ENCODE measurements around the gene UBTD2.

The UBTD2 gene

DNA sequence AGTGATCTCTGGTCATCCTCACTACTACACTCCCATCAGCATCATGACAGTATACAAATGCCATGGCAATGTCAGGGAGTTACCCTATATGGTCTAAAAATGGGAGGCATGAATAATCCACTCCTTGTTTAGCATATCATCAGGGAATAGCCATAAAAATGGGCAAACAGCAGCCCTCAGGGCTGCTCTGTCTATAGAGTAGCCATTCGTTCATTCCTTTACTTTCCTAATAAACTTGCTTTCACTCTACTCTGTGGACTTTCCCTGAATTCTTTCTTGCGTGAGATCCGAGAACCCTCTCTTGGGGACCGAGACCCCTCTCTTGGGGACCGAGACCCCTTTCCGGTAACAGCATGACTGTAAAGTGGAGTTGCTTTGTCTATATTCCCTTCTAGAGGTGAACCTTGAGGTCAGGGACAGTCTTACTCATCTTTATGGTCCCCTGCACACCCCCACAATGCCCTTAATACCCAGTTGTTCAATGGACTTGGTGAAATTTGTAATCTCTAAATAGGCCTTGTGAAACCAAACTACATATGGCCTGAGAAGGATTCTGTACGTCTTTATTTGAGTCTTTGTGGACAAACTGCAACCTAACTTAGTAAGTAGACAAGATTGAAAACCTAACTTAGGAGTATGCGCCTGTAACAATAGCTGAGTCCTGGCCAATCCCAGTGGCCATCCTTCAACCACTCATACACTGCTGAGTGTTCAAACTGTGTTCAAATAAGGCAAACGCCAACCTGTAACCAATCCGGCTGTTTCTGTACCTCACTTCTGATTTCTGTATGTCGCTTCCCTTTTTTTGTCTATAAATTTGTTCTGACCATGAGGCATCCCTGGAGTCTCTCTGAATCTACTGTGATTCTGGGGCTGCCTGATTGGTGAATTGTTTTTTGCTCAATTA, 32.3 kb upstream of the UBTD2 start:
- H3K4me3 ChIP-seq (ENCODE audit: low read depth, low read length): no peak overlapping the region
- TF ChIP-seq, protein P1, sequence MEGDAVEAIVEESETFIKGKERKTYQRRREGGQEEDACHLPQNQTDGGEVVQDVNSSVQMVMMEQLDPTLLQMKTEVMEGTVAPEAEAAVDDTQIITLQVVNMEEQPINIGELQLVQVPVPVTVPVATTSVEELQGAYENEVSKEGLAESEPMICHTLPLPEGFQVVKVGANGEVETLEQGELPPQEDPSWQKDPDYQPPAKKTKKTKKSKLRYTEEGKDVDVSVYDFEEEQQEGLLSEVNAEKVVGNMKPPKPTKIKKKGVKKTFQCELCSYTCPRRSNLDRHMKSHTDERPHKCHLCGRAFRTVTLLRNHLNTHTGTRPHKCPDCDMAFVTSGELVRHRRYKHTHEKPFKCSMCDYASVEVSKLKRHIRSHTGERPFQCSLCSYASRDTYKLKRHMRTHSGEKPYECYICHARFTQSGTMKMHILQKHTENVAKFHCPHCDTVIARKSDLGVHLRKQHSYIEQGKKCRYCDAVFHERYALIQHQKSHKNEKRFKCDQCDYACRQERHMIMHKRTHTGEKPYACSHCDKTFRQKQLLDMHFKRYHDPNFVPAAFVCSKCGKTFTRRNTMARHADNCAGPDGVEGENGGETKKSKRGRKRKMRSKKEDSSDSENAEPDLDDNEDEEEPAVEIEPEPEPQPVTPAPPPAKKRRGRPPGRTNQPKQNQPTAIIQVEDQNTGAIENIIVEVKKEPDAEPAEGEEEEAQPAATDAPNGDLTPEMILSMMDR (conservative IDR thresholded peaks at IDR 0.05; ENCODE audit: low read depth, low read length): no peak
- no peak for DNase-seq (ENCODE audit: low read depth)

DNA sequence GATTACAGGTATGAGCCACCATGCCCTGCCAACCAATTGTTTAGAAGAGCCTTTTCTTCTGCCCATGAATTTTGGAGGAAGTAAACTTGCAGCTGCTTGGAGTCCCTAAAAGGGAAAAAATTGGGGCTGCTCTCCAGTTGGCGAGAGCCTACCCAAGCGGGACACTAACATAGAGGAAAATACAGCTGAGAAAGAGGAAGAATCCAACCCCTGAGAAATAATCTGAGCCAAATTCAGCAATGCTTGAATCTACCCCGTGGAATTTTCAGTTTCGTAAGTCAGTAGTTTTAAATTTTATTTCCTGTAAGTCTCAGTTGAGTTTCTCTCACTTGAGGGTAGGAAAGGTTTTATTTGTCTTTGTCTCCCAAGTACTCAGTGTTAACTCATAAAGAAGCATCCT, 30.4 kb upstream of the UBTD2 start:
- TF ChIP-seq, protein P1 (conservative IDR thresholded peaks at IDR 0.05; ENCODE audit: low read depth, low read length): no peak
- DNase-seq (ENCODE audit: low read depth): no peak
- H3K4me3 ChIP-seq (ENCODE audit: low read depth, low read length): no peak overlapping the region

DNA sequence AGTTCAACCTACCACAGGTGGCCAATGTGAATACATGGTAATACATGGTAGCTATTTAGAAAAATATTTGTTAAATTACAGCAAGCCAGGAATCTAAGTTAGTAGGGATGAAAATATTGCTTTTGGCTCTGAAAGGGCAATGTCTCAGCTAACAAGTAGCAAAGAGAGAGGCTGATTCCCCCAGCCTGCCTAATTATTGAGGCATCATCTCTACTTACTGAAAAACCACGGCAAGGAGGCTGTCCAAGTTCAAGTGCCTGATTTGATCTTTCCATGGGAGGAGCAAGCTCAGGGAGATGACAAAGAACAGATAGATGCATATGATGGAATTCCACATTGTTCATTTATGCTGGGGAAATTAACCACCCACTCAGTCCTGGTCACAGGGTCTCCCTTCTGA, 28.7 kb upstream of the UBTD2 start:
- no peak overlapping the region for H3K4me3 ChIP-seq (ENCODE audit: low read depth, low read length)
- TF ChIP-seq, protein P1 (conservative IDR thresholded peaks at IDR 0.05; ENCODE audit: low read depth, low read length): no peak
- DNase-seq (ENCODE audit: low read depth): no peak

DNA sequence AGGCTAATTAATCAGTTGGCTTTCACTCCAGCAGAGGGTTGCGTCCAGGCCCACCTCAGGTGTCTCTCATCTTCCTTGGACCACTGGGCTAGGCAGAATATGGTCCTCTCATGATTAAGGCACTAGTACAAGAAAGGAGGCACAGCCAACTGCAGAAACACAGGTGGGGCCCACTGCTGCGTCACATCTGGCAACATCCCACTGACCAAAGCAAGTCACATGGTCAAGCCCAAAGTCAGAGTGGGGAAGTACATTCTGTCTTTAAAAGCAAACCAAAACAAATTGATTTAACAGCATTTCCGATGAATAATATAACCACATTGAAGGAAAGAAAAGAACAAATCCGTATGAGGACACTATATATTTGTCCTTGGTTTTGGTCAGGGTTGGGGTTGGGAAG, 28.0 kb upstream of the UBTD2 start:
- DNase-seq (ENCODE audit: low read depth): no peak
- TF ChIP-seq, protein P1 (conservative IDR thresholded peaks at IDR 0.05; ENCODE audit: low read depth, low read length): no peak
- H3K4me3 ChIP-seq (ENCODE audit: low read depth, low read length): no peak overlapping the region

DNA sequence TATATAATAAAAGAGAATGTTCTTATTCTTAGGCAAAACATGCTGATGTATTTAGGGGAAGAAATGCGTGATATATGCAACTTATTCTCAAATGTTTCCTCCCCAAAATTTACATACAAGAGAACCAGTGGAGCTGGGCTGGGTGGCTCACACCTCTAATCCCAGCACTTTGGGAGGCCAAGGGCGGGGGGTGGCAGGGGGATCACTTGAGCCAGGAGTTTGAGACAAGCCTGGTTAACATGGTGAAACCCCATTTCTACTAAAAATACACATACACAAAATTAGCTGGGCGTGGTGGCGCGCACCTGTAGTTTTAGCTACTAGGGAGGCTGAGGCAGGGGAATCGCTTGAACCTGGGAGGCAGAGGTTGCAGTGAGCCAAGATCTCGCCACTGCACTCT, 27.5 kb upstream of the UBTD2 start:
- DNase-seq (ENCODE audit: low read depth): no peak
- TF ChIP-seq, protein P1 (conservative IDR thresholded peaks at IDR 0.05; ENCODE audit: low read depth, low read length): no peak
- H3K4me3 ChIP-seq (ENCODE audit: low read depth, low read length): no peak overlapping the region

DNA sequence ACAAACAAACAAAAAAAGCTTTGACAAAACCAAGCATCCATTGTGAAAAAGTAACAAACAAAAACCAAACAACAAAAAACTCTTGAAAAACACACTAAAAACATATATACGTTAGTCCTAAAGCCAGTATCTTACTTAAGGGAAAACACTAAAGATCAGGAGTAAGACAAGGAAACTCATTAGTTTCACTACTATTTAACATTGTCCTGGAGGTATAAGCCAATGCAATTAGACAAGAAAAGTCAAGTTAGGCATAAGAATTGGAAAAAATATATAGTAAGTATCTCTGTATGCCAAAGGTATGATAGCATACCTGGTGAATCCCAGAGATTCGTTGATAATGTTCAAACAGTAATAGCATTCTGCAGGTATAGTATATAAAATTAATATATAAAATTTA, 21.8 kb upstream of the UBTD2 start:
- DNase-seq (ENCODE audit: low read depth): no peak
- TF ChIP-seq, protein P1 (conservative IDR thresholded peaks at IDR 0.05; ENCODE audit: low read depth, low read length): no peak
- no peak overlapping the region for H3K4me3 ChIP-seq (ENCODE audit: low read depth, low read length)
